SK-N-SH (cell line): ENCODE results near the gene ZC3HAV1L. TPM values are rescaled to one million over a fixed set of nuclear protein-coding genes. Genes with fewer than 3 reads are reported as not detected.

Experiments
- CTCF ChIA-PET: fragments of 300-600, 350-600 bp; formaldehyde crosslinking; extraction: SDS; loops from one replicate; lab custom pipeline; 2021; lab: Yijun Ruan, JAX
- POLR2A ChIA-PET: fragments of 350-600 bp; sonication (Branson Sonifier 250); formaldehyde crosslinking; extraction: SDS; loops from one replicate; lab custom pipeline; 2020; ENCODE audit warnings: antibody characterized with exemption, inconsistent platforms; lab: Yijun Ruan, JAX
- DNase-seq: peaks from one replicate; pipeline ENCODE4 v3.0.0; 2012
- H2AFZ ChIP-seq: fragments of 200-600 bp; sonication (generic); 2 replicates; pipeline ENCODE4 v1.8.1; 2016; ENCODE audit warnings: antibody characterized with exemption, mild to moderate bottlenecking, low read depth
- H3F3A ChIP-seq: fragments of 200-600 bp; sonication (generic); replicated peaks from 2 replicates; pipeline ENCODE3; 2016; ENCODE audit warnings: antibody characterized with exemption, mild to moderate bottlenecking; ENCODE audit not compliant: insufficient read depth
- H3K27ac ChIP-seq, 2 experiments: fragments of 200-500 bp in 1 of 2; fragments of 200-600 bp in 1 of 2; sonication (Bioruptor generic) in 1 of 2; sonication (generic), shearing (Covaris generic) in 1 of 2; 2 replicates each; pipeline versions ENCODE4 v1.5.1 to v1.6.1; 2014 to 2016; ENCODE audit warnings: low read depth in 2 of 2, inconsistent platforms in 1 of 2, low read length in 1 of 2, mild to moderate bottlenecking in 1 of 2, mixed read lengths in 1 of 2
- H3K27me3 ChIP-seq: fragments of 200-600 bp; sonication (generic), shearing (Covaris generic); 2 replicates; pipeline ENCODE4 v1.6.1; 2016; ENCODE audit warnings: mixed run types; ENCODE audit not compliant: insufficient read depth
- H3K36me3 ChIP-seq, 2 experiments: fragments of 200-500 bp in 1 of 2; fragments of 200-600 bp in 1 of 2; sonication (Bioruptor generic) in 1 of 2; sonication (generic) in 1 of 2; replicated peaks in 1 of 2; 2 replicates each; pipeline versions ENCODE3 to v1.5.1; 2014 to 2016; ENCODE audit warnings: low read length in 1 of 2, mild to moderate bottlenecking in 1 of 2; ENCODE audit not compliant: insufficient read depth in 2 of 2, control insufficient read depth in 1 of 2
- H3K4me1 ChIP-seq, 2 experiments: fragments of 200-500 bp in 1 of 2; fragments of 200-600 bp in 1 of 2; sonication (Bioruptor generic) in 1 of 2; sonication (generic), shearing (Covaris generic) in 1 of 2; 2 replicates each; pipeline versions ENCODE4 v1.5.1 to v1.6.1; 2014 to 2016; ENCODE audit warnings: low read depth in 1 of 2, low read length in 1 of 2, mixed run types in 1 of 2; ENCODE audit not compliant: insufficient read depth in 2 of 2, control insufficient read depth in 1 of 2
- H3K4me2 ChIP-seq: fragments of 200-600 bp; sonication (generic), shearing (Covaris generic); 2 replicates; pipeline ENCODE4 v1.6.1; 2017; ENCODE audit warnings: mixed run types
- H3K4me3 ChIP-seq, 2 experiments: fragments of 200-500 bp in 1 of 2; fragments of 200-600 bp in 1 of 2; sonication (Bioruptor generic) in 1 of 2; sonication (generic), shearing (Covaris generic) in 1 of 2; 2 replicates each; pipeline versions ENCODE4 v1.5.1 to v1.8.1; 2014 to 2016; ENCODE audit warnings: low read depth in 2 of 2, inconsistent platforms in 1 of 2, low read length in 1 of 2, mild to moderate bottlenecking in 1 of 2, mixed read lengths in 1 of 2, moderate library complexity in 1 of 2
- H3K79me2 ChIP-seq: fragments of 200-600 bp; sonication (generic); 2 replicates; pipeline ENCODE4 v1.8.1; 2017; ENCODE audit warnings: mild to moderate bottlenecking; ENCODE audit not compliant: insufficient read depth
- H3K9ac ChIP-seq: fragments of 200-600 bp; sonication (generic); 2 replicates; pipeline ENCODE4 v1.6.1; 2017; ENCODE audit warnings: mixed run types
- H3K9me2 ChIP-seq: fragments of 200-600 bp; sonication (generic); 2 replicates; pipeline ENCODE4 v1.6.1; 2017; ENCODE audit warnings: mixed run types
- H3K9me3 ChIP-seq: fragments of 200-600 bp; sonication (generic); 2 replicates; pipeline ENCODE4 v1.6.1; 2017; ENCODE audit warnings: mixed run types, mild to moderate bottlenecking, moderate library complexity
- H4K20me1 ChIP-seq: fragments of 200-600 bp; sonication (generic); 2 replicates; pipeline ENCODE4 v1.6.1; 2017; ENCODE audit warnings: mild to moderate bottlenecking, mixed run types; ENCODE audit not compliant: insufficient read depth
- CTCF ChIP-seq: fragments of 200-600 bp; sonication (generic); IDR thresholded peaks from 2 replicates; pipeline ENCODE4 v1.6.1; 2017; ENCODE audit warnings: antibody characterized with exemption, mild to moderate bottlenecking, moderate library complexity
- ELF1 ChIP-seq: IDR thresholded peaks from 2 replicates; pipeline ENCODE4 v1.4.0; 2012
- EP300 ChIP-seq, 2 experiments: IDR thresholded peaks; 2 replicates each; pipeline versions ENCODE4 v1.4.0 to v1.6.1; 2012; ENCODE audit warnings: borderline replicate concordance in 1 of 2, low read depth in 1 of 2, low read length in 1 of 2
- EZH2phosphoT487 ChIP-seq: fragments of 200-600 bp; sonication (generic); IDR thresholded peaks from 2 replicates; pipeline ENCODE4 v1.6.1; 2017; ENCODE audit warnings: low read depth, mixed run types, mild to moderate bottlenecking, antibody characterized with exemption, moderate library complexity, borderline replicate concordance
- FOSL2 ChIP-seq: IDR thresholded peaks from 2 replicates; pipeline ENCODE4 v1.4.0; 2012; ENCODE audit warnings: low read depth, mild to moderate bottlenecking, moderate library complexity, borderline replicate concordance
- IRF3 ChIP-seq: fragments of 150-350 bp; IDR thresholded peaks from 2 replicates; pipeline ENCODE4 v1.6.1; 2016; ENCODE audit warnings: mild to moderate bottlenecking, low read depth, low read length
- MEF2A ChIP-seq: IDR thresholded peaks from 2 replicates; pipeline ENCODE4 v1.4.0; 2012; ENCODE audit warnings: low read depth, borderline replicate concordance
- MXI1 ChIP-seq: IDR thresholded peaks from 2 replicates; pipeline ENCODE4 v1.6.1; 2012; ENCODE audit warnings: mild to moderate bottlenecking, low read depth, low read length, improper control_type of control experiment
- PBX3 ChIP-seq: IDR thresholded peaks from 2 replicates; pipeline ENCODE4; 2012
- POLR2AphosphoS5 ChIP-seq: IDR thresholded peaks from 2 replicates; pipeline ENCODE4 v1.6.1; 2012; ENCODE audit warnings: low read depth, low read length
- RCOR1 ChIP-seq: fragments of 150-350 bp; IDR thresholded peaks from 2 replicates; pipeline ENCODE4 v1.6.1; 2017; ENCODE audit warnings: antibody characterized with exemption, low read length
- REST ChIP-seq: IDR thresholded peaks from 2 replicates; pipeline ENCODE4 v1.6.1; 2012; ENCODE audit warnings: mild to moderate bottlenecking, low read depth, low read length, moderate library complexity
- RFX5 ChIP-seq: IDR thresholded peaks from 2 replicates; pipeline ENCODE4 v1.6.1; 2012; ENCODE audit warnings: mild to moderate bottlenecking, improper control_type of control experiment, low read length
- RXRA ChIP-seq: IDR thresholded peaks from 2 replicates; pipeline ENCODE4 v1.4.0; 2012; ENCODE audit warnings: low read depth, mild to moderate bottlenecking, borderline replicate concordance
- SIN3A ChIP-seq: IDR thresholded peaks from 2 replicates; pipeline ENCODE4 v1.6.1; 2012; ENCODE audit warnings: low read depth, mild to moderate bottlenecking, low read length, moderate library complexity, borderline replicate concordance
- TAF1 ChIP-seq: IDR thresholded peaks from 2 replicates; pipeline ENCODE4 v1.6.1; 2012; ENCODE audit warnings: low read depth, mild to moderate bottlenecking, low read length, moderate library complexity, borderline replicate concordance
- TCF12 ChIP-seq: IDR thresholded peaks from 2 replicates; pipeline ENCODE4 v1.4.0; 2012
- TEAD4 ChIP-seq: IDR thresholded peaks from 2 replicates; pipeline ENCODE4 v1.4.0; 2012; ENCODE audit warnings: mild to moderate bottlenecking, borderline replicate concordance; ENCODE audit not compliant: insufficient read depth
- WGBS: methylation state at CpG from one replicate; pipeline ENCODE4 v1.1.6; 2017; ENCODE audit warnings: low lambda C conversion rate; 5-methylcytosine and 5-hydroxymethylcytosine counted together
- polyA plus RNA-seq, 3 experiments: library from polyadenylated mRNA; depleted of rRNA; stranded (reverse); fragments of >200 nt; gene quantifications; 2 replicates each; pipeline ENCODE4 v1.2.3, GENCODE V29; 2012
- TF ChIP-seq, protein P1 (sequence below): IDR thresholded peaks from 2 replicates; pipeline ENCODE4 v1.4.0; 2012; ENCODE audit warnings: low read depth, borderline replicate concordance
- TF ChIP-seq, protein P2 (sequence below): fragments of 150-350 bp; IDR thresholded peaks from 2 replicates; pipeline ENCODE4 v1.6.1; 2017; ENCODE audit warnings: antibody characterized with exemption, low read length, low read depth, borderline replicate concordance

Gene ZC3HAV1L
- polyA plus RNA-seq, 1 of the 3 experiments (the other 2 are of a cell fraction), result 9.7 TPM

- 95% methylated on average over 5 of the region's 5 CpGs for WGBS
- Histone ChIP-seq H3K27ac (no peak overlapping the region), H4K20me1 (no peaks in the 10 kb centered on the region), H3K4me1 (no peaks in the 10 kb centered on the region), H2AFZ (no peak overlapping the region), H3K9ac (no peak overlapping the region), H3K9me2 (no peaks in the 10 kb centered on the region), H3K27me3 (no peaks in the 10 kb centered on the region), H3K4me3 (no peak overlapping the region), H3K9me3 (no peaks in the 10 kb centered on the region), H3K79me2 (no peaks in the 10 kb centered on the region), H3K4me2 (no peak overlapping the region), H3K36me3 (peaks cover 33 to 46% of the 10 kb centered on the region in 2 experiments), H3F3A (no peaks in the 10 kb centered on the region)
- ChIA-PET POLR2A (no interaction called here), CTCF (interaction anchor here (1.1 to 10.1 kb wide), 6 partner anchors 13 to 174 kb away, joined by 3 to 84 read pairs (median 4); no protein-coding TSS in a partner anchor)
- DNase-seq, result no peak
- TF ChIP-seq, protein P1, sequence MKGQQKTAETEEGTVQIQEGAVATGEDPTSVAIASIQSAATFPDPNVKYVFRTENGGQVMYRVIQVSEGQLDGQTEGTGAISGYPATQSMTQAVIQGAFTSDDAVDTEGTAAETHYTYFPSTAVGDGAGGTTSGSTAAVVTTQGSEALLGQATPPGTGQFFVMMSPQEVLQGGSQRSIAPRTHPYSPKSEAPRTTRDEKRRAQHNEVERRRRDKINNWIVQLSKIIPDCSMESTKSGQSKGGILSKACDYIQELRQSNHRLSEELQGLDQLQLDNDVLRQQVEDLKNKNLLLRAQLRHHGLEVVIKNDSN, result no peak
- TF ChIP-seq TAF1 (no peak), MEF2A (no peak), PBX3 (no peak), CTCF (no peak), RFX5 (no peak), REST (no peak), POLR2AphosphoS5 (no peak), EP300 (IDR thresholded peaks at IDR 0.05; ENCODE audit: borderline replicate concordance in 1 of 2, low read depth in 1 of 2, low read length in 1 of 2) (no peak), EZH2phosphoT487 (no peak), TEAD4 (no peak), FOSL2 (no peak), TCF12 (no peak), IRF3 (no peak), RCOR1 (no peak), ELF1 (no peak), SIN3A (no peak), MXI1 (no peak), RXRA (no peak)
- TF ChIP-seq, protein P2, sequence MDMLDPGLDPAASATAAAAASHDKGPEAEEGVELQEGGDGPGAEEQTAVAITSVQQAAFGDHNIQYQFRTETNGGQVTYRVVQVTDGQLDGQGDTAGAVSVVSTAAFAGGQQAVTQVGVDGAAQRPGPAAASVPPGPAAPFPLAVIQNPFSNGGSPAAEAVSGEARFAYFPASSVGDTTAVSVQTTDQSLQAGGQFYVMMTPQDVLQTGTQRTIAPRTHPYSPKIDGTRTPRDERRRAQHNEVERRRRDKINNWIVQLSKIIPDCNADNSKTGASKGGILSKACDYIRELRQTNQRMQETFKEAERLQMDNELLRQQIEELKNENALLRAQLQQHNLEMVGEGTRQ, result no peak
Measured at GRCh38 chr7:139060695-139061237, 24.9 kb upstream of the ZC3HAV1L start.
